Measurements from ENCODE around the gene DCTN1. TPM values are rescaled to one million over a fixed set of nuclear protein-coding genes. Genes with fewer than 3 reads are reported as not detected.

The DCTN1 gene
- total RNA-seq, 1 experiment from 2014 or later: 129 TPM

DNA sequence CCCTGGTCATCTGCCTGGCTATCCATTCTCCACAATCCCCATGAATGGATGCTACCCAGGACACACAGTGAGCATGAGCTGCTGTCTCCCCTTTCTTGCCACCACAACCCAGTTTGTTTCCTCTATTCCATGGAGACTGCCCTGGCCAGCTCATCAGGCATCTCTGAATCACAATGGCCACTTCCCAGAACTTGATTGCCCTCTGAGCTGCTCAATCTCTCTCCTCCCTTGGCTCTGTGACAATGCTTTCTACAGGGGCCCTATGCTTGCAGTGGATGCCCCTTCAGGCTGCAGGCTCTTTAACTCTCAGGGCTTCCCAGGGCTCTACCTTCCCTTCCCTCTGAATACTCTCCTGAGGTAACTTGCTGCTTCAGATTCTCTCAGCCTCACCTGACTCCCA lies 22.5 kb downstream of the DCTN1 start:
- no peak for DNase-seq
- intact Hi-C loops (cut with micrococcal nuclease; ENCODE audit: unreplicated experiment): no loop called here
- Mint-ChIP-seq H3K9me3 (ENCODE audit: low read depth, unreplicated experiment) (no peaks in the 10 kb centered on the region), H3K27me3 (ENCODE audit: unreplicated experiment) (no peaks in the 10 kb centered on the region), H3K4me3 (ENCODE audit: low read depth, unreplicated experiment) (no peak overlapping the region), H3K27ac (ENCODE audit: unreplicated experiment) (no peak overlapping the region), H3K4me1 (ENCODE audit: low read depth, unreplicated experiment) (no peaks in the 10 kb centered on the region), H3K36me3 (ENCODE audit: insufficient read depth, unreplicated experiment) (no peaks in the 10 kb centered on the region)
- TF ChIP-seq, protein P1, sequence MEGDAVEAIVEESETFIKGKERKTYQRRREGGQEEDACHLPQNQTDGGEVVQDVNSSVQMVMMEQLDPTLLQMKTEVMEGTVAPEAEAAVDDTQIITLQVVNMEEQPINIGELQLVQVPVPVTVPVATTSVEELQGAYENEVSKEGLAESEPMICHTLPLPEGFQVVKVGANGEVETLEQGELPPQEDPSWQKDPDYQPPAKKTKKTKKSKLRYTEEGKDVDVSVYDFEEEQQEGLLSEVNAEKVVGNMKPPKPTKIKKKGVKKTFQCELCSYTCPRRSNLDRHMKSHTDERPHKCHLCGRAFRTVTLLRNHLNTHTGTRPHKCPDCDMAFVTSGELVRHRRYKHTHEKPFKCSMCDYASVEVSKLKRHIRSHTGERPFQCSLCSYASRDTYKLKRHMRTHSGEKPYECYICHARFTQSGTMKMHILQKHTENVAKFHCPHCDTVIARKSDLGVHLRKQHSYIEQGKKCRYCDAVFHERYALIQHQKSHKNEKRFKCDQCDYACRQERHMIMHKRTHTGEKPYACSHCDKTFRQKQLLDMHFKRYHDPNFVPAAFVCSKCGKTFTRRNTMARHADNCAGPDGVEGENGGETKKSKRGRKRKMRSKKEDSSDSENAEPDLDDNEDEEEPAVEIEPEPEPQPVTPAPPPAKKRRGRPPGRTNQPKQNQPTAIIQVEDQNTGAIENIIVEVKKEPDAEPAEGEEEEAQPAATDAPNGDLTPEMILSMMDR (IDR thresholded peaks at IDR 0.05; ENCODE audit: unreplicated experiment): no peak
- CTCF ChIA-PET: no interaction called here
- no TSS peak for BruUV-seq (replicated peaks)

DNA sequence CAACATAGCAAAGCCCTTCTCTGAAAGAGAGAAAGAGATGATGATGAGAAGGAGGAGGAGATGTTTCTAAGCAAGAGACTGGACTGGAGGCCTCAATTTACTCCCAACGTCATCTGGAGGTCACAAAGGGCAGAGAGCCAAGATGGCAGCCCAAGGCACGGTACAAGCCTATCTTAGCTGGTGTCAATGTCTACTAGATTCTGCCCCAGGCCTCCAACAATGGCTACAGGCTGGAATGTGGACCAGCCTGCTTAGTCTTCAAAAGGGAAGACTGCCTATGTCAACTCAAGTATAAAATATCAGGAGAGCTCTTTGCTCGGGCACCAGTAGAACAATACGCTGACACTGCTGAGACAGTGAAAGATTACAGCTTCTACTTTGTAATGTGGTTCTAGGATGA lies 30.2 kb downstream of the DCTN1 start:
- H3K27me3 Mint-ChIP-seq (ENCODE audit: unreplicated experiment): no peaks in the 10 kb centered on the region
- H3K36me3 Mint-ChIP-seq (ENCODE audit: insufficient read depth, unreplicated experiment): no peaks in the 10 kb centered on the region
- intact Hi-C loops (cut with micrococcal nuclease; ENCODE audit: unreplicated experiment): no loop called here
- no peak for DNase-seq
- H3K9me3 Mint-ChIP-seq (ENCODE audit: low read depth, unreplicated experiment): no peaks in the 10 kb centered on the region
- CTCF ChIA-PET: no interaction called here
- H3K27ac Mint-ChIP-seq (ENCODE audit: unreplicated experiment): no peak overlapping the region
- H3K4me1 Mint-ChIP-seq (ENCODE audit: low read depth, unreplicated experiment): no peaks in the 10 kb centered on the region
- TF ChIP-seq, protein P1 (IDR thresholded peaks at IDR 0.05; ENCODE audit: unreplicated experiment): no peak
- H3K4me3 Mint-ChIP-seq (ENCODE audit: low read depth, unreplicated experiment): no peak overlapping the region
- BruUV-seq (replicated peaks): no TSS peak

DNA sequence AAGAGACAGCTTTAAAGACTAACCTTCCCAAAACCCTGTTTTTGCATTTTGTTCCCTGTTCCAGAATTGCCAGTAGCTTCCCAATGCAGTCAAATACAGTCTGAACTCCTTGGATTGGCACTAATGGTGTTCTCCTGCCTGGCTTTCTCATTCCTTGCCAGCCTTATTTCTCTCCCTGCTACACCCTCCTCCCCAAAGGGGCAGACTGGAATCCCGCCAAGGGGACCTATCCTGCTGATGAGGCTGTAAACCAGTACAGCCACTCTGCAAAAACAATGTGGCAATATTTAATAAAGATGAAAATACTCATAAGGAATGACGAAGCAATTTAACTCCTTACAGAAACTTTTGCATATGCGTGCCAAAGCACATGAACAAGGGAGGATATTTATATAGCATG lies 32.4 kb downstream of the DCTN1 start:
- intact Hi-C loops (cut with micrococcal nuclease; ENCODE audit: unreplicated experiment): no loop called here
- no peaks in the 10 kb centered on the region for H3K4me1 Mint-ChIP-seq (ENCODE audit: low read depth, unreplicated experiment)
- DNase-seq: no peak
- no peaks in the 10 kb centered on the region for H3K27me3 Mint-ChIP-seq (ENCODE audit: unreplicated experiment)
- H3K4me3 Mint-ChIP-seq (ENCODE audit: low read depth, unreplicated experiment): no peak overlapping the region
- no peaks in the 10 kb centered on the region for H3K36me3 Mint-ChIP-seq (ENCODE audit: insufficient read depth, unreplicated experiment)
- BruUV-seq (replicated peaks): no TSS peak
- TF ChIP-seq, protein P1 (IDR thresholded peaks at IDR 0.05; ENCODE audit: unreplicated experiment): no peak
- no peaks in the 10 kb centered on the region for H3K9me3 Mint-ChIP-seq (ENCODE audit: low read depth, unreplicated experiment)
- CTCF ChIA-PET: no interaction called here
- H3K27ac Mint-ChIP-seq (ENCODE audit: unreplicated experiment): no peak overlapping the region

DNA sequence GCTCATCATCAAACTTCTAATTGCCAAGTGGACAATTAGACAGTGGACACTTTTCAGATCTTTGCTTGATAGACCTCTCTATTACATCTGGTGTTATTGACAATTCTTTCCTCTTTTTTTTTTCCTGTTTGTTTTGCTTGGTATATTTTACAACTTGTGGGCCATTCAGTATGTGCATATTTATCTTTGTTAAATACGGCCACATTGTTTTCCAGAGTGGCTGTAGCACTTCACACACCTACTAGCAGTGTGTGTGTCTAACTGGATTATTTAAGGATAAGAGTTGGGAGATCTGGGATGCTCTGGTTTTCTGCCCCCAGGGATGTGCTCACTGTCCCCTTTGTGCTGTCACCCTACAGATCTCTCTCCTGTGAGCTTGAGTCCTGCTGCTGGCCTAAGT lies 32.8 kb downstream of the DCTN1 start:
- H3K4me1 Mint-ChIP-seq (ENCODE audit: low read depth, unreplicated experiment): no peaks in the 10 kb centered on the region
- H3K27ac Mint-ChIP-seq (ENCODE audit: unreplicated experiment): no peak overlapping the region
- CTCF ChIA-PET: no interaction called here
- H3K9me3 Mint-ChIP-seq (ENCODE audit: low read depth, unreplicated experiment): no peaks in the 10 kb centered on the region
- BruUV-seq (replicated peaks): no TSS peak
- no peak overlapping the region for H3K4me3 Mint-ChIP-seq (ENCODE audit: low read depth, unreplicated experiment)
- intact Hi-C loops (cut with micrococcal nuclease; ENCODE audit: unreplicated experiment): no loop called here
- DNase-seq: no peak
- TF ChIP-seq, protein P1 (IDR thresholded peaks at IDR 0.05; ENCODE audit: unreplicated experiment): no peak
- H3K36me3 Mint-ChIP-seq (ENCODE audit: insufficient read depth, unreplicated experiment): no peaks in the 10 kb centered on the region
- H3K27me3 Mint-ChIP-seq (ENCODE audit: unreplicated experiment): no peaks in the 10 kb centered on the region

All from Calu3 (cell line).